NCI-H69 (cell line): ENCODE data around the gene SIAE.
"Not testable (repeated sequence)": the region's sequence is repeated elsewhere in the genome, so short reads cannot be mapped to it uniquely, and the experiment has no call there.

ENCODE experiments used
- DNase-seq: peaks from one replicate; lab custom pipeline; 2025; lab: John Stamatoyannopoulos, UW

The SIAE gene

GRCh38 chr11:124622531-124623451 is 50.7 kb downstream of the SIAE start, which contains the start of gene TBRG1:
TSS of gene TBRG1 (plus strand) at chr11:124622864. CDS start at chr11:124623084, 220 bp downstream.
- DNase-seq, result peak; percentile 95

- DNase-seq, result no peak
These were observed 54.7 kb downstream of the SIAE start for GRCh38 chr11:124618863-124619262.

DNA sequence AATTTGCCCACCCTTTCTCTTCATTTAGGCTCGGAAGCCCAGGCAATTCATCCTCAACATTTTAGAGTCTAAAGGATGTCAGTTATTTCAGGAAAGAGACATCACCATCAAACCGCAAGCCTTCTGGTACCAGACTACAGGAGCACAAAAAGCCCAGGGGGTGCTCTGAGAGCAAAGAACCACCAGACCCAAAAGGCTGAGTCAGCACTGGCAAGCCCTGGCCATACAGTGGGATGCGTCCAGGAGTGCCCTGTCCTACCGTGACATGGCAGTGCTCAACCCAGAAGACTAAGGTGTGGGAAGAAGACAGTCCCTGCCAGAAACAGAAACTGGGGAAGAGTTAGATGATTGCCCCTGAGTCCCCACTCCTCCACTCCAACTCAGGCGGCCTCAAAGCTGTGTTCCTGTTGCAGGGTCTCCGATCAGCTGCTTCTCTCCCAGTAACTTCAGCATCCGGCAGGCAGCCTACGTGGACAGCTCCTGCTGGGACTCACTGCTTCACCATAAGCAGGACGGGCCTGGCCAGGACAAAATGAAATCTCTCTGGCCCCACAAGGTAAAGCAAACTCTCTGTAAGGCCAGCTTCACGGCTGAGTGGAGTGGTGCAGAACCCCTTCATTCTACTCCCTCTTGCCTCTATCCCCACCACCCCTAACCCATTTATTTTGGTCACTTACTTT is 60.8 kb downstream of the SIAE start:
- no peak for DNase-seq

DNA sequence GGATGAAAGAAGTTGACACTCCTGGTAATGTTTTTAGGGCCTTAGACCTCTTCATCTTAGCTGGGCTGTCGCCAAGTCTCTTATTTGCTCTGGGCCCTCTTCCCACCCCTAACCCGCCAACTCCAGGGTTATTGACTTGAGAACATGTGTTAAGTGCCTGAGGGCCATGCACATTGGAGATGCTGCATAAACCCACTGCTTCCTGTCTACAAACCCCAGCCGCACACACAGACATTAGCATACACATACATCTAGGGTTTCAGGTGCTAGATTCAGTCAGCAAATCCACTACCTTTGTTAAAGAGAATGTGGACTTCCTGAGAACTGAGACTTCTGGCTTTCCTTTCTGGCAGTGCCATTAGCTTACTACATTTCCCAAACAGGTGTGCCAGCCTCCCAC is 61.5 kb downstream of the SIAE start:
- peak; percentile 76 for DNase-seq

- peak; percentile 21 for DNase-seq
These were observed 62.5 kb downstream of the SIAE start, which contains the start of gene PANX3 for GRCh38 chr11:124611064-124611463. TSS of gene PANX3 (plus strand) at chr11:124611428. CDS start at chr11:124611557, 129 bp downstream.

DNA sequence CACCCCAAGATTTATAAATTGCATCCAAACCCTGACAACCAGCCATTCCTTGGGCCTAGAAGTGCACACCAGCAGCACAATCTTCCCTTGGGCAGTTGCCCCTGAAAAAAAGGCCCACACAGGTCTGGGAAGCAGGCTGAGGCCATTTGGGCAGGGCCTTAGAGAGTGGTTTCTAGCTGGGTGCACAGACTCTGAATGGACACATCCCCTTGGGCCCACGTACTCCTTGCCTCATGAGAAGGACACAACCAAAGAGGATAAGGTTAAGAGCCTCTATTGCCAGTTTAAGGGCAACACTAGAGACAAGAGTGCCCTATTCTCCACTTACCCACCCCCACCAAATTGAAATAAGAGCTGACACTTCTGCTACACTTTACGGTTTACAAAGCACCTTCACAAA is 63.2 kb downstream of the SIAE start:
- no peak for DNase-seq

DNA sequence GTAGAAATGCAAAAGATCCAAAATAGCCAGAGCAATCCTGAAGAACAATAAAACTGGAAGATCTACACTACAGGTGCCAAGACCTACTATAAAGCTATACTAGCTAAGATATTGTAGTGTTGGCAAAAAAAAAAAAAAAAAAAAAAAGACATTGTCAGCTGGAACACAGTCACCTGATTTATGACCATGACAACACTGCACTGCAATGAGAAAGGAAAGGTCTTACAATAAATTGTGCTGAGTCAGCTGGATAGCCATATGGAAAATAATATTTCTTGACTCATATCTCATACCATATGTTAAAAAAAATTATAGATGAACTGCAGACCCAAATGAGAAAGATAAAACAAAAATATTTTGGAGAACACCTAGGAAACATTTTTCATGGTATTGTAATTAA is 65.4 kb downstream of the SIAE start:
- no peak for DNase-seq

DNA sequence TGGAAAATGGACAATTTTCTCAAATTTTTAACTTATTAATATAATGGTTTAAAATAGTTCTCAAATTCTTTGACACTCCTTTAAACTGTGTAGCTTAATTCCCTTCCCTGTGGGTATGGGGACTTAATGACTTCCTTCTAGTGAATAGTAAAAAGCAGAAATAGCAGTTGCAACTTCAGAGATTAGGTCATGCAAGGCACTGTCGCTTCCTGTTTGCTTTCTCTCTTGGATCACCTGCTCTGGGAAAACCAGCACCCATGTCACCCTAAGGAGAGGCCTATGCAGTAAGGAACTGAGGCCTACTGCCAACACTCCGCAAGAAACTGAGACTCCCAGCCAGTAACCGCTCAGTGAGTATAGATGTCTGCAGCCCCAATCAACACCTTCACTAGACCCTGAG is 67.8 kb downstream of the SIAE start:
- peak; percentile 18 for DNase-seq

- DNase-seq, result not testable (repeated sequence)
These were observed 70.8 kb downstream of the SIAE start for GRCh38 chr11:124602723-124603122.

DNA sequence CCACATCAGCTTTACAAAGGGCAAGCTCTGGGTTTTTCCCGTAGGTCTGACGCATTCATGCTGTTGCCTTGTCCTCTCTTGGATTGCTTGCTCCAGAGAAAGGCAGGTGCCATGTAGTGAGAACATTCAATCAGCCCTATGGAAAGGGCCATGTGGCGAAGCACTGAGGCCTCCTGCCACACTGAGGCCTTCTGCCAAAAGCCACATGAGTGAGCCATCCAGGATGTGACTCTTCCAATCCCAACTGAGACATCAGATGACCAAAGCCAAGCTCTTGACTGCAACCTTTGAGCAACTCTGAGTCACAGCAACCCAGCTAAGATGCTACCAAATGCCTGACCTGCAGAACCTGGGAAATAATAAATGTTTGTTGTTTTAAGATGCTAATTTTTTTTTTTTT is 71.3 kb downstream of the SIAE start:
- DNase-seq, result no peak

DNA sequence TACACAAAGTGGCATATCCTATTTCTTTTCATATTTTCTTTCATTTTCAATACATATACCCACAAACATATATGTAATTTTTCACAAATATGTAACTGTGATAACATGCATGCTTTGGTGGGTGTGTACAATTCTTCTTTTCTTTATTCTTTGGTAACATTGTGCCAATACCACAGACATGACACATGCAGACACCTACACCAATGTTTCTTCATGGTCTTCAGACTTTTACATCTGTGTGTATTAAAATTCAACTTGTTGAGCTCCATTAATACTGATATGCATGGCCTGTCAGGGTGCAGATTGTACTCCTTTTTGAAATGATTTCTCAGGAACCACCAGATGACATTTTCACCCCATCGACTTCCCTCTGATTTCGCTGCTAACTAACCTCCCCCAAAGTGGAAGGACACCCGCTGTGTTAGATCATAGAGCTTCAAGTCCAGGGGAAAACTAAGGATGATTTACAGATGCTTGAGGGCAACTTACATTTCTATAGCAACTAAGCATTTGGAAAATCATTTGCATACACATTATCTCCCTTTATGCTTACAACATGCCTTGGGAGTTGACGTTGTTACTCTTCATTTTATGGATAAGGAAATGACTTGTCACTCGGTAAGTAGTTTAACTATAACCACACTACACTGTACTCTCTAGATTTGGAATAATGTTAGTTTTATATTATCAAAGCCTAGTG is 72.8 kb downstream of the SIAE start:
- peak; percentile 27 for DNase-seq

DNA sequence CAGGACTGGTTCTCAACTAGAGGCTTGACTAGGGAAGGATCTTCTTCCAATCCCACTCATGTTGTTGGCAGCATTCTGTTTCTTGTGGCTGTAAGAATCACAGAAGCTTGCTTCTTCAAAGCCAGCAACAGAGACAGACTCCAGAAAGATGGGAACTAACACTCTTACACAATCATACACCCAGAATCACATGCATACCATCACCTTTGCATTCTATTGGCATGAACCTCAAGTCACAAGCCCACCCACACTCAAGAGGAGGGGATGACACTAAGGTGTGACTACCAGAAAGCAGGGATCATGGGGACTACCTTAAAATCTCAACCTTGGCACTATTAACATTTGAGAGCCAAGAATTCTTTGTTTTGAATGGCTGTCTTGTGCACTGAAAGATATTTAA is 75.9 kb downstream of the SIAE start:
- DNase-seq, result no peak

GRCh38 chr11:124595302-124595701 is 78.2 kb downstream of the SIAE start:
- DNase-seq, result no peak

GRCh38 chr11:124592627-124593026 is 80.9 kb downstream of the SIAE start:
- DNase-seq, result no peak

- DNase-seq, result no peak
These were observed 82.1 kb downstream of the SIAE start for GRCh38 chr11:124591430-124591829.

DNA sequence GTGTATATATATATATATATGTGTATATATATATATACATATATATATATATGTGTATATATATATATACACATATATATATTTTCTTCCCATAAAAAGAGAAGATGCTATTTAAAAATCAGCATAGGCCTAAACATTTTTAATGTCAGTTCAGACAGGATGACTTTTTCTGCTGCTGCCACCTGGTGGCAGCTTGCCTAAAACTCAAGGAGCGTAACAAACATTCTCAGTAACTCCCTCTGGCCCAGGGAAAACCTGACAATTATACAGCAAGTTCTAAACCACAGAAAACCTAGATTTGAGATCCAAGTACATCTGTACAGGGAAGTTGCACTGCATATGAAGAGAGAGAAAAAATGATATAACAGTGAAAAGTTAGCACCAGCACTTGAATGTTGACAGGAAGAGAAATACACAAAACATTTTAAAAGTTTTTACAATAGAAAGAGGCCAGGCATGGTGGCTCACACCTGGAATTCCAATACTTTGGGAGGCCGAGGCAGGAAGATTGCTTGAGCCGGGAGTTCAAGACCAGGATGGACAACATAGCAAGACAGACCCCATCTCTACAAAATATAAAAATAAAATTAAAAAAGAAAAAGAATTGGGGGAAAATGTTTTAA is 87.2 kb downstream of the SIAE start:
- DNase-seq, result peak; percentile 68

- no peak for DNase-seq
These were observed 88.7 kb downstream of the SIAE start for GRCh38 chr11:124584681-124585372.

GRCh38 chr11:124583781-124584180 is 89.8 kb downstream of the SIAE start:
- peak; percentile 92 for DNase-seq
